ENCODE results near the gene N4BP3.
A peak's percentile ranks its signal among the peaks of the same experiment; 100 is the strongest.

The N4BP3 gene

GRCh38 chr5:178103612-178104011 is 9.7 kb upstream of the N4BP3 start:
- DNase-seq: no peak

- no peak for DNase-seq
These were observed 8.8 kb upstream of the N4BP3 start for GRCh38 chr5:178104492-178104891.

GRCh38 chr5:178106086-178106485 is 7.2 kb upstream of the N4BP3 start:
- DNase-seq: no peak

- DNase-seq: no peak
These were observed 6.6 kb upstream of the N4BP3 start for GRCh38 chr5:178106556-178107239.

- no peak for DNase-seq
These were observed 5.5 kb upstream of the N4BP3 start for GRCh38 chr5:178107756-178108310.

GRCh38 chr5:178108446-178108845 is 4.9 kb upstream of the N4BP3 start:
- DNase-seq: no peak

- DNase-seq: no peak
These were observed 4.4 kb upstream of the N4BP3 start for GRCh38 chr5:178108966-178109365.

- DNase-seq: no peak
These were observed 2.8 kb upstream of the N4BP3 start for GRCh38 chr5:178110511-178110910.

GRCh38 chr5:178111925-178112324 is 1.4 kb upstream of the N4BP3 start:
- DNase-seq: no peak

DNA sequence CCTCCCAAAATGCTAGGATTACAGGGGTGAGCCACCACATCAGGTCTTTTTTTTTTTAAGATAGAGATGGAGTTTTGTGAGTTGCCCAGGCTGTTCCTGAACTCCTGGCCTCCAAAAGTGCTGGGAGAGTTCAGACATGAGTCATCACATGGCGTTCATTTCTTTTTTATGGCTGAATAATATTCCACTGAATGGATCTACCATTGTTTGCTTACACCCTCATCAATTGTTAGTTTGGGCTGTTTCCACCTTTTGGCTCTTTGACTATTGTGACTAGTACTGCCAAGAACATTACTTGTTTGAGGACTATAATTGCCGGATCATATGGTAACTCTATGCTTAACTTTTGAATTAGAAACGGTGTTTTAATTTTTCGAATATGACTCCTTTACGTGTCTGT is 787 bp upstream of the N4BP3 start:
- DNase-seq: no peak

DNA sequence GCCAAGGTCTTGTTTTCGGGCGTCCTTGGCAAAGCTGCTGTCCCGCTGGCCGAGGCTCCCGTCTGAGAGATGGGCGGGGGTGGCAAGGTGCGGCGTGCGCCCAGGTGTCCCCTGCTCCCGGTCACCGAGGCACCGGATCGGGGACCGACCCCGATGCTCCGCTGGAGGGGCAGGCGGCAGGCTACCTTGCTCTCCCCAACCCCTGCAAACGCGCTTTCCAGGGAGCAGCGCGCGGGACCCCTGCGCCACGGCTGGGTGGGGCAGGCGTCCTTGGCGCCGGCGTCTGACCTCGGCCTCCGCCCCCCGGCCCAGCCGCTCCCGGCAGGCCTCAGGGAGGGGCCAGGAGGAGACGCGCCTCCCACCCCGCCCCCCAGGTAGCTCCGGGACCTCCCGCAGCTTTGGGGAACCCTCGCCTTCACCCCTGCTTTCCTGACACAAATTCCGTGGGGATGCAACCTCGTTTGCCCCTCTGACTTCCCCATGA is 551 bp downstream of the N4BP3 start:
- no peak for DNase-seq

DNA sequence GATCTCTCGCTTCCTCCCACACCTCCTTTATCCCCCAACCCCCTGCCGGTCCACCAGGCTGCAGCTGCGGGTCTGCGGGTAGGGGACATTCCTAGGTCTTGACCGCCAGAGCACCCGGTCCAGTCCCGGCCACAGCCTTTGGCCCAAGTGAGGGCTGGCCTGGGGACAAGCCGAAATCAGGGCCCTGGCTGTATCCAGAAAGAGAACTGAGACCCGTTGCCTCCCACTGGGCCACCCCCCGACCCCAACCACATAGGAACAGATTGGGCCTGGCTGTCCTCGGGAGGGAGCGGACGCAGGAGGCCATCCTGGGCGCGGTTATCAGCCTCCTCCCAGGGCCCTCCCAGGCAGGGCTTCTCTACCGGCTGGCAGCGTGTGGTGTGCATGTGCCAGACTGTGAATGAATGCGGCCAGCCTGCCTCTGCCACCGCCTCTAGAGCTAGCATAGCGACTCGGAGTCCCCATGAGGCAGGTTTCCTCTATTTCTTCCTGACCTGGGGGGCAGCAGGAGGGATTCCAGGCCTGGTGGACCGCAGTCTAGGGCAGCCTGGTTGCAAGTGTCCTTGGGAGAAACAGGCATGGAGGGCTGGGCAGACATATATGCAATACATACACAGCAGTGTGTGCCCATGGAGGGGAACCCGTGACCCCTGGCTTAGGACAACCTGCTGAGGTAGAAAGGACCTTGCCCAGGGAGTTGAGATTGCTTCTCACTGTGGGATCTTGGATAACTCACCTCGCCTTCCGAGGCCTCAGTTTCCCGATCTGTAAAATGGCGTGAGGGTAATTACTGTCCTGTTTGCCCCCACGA is 1.2 kb downstream of the N4BP3 start:
- peak in 2 of 5 experiments; percentile 61 to 81 for DNase-seq

GRCh38 chr5:178115136-178115813 is 1.9 kb downstream of the N4BP3 start:
- DNase-seq: peak in 1 of 5 experiments; percentile 70

- no peak for DNase-seq
These were observed 2.4 kb downstream of the N4BP3 start for GRCh38 chr5:178115814-178116142.

DNA sequence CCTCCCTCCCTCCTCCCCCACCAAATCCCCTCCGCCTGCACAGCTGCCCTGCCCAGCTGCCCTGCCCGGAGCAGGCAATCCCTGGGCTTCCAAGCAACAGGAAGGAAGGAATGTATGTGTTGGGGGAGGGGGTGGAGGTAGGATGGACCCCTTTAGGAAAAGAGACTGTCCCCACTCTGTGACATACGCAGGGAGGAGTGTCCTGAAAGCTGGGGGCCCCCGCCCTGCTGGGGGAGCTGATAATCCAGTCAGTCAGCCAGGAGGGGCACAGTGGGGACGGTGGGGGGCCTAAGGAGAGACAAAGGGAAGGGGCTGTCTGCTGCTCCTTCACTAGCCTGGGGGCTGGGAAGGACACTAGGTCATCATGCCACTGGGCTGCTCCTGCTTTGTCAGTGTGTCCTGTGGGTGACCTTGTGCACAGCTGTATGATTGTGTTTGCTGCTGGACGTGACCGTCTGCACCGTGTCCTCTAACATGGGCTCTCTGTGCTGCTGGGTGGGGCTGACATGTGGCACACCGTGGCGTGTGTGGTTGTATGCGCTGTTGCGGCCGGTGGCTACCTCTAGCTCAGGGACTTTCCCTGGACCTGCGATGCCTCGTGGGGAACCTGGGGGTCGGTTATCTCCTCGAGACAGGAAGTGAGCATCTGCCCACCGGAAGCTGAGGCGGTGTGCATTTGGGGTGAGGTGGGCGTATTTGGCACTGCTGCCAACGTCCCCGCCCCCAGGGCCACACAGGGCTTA is 3.0 kb downstream of the N4BP3 start:
- DNase-seq: peak; percentile 35 to 96 (median 59)

DNA sequence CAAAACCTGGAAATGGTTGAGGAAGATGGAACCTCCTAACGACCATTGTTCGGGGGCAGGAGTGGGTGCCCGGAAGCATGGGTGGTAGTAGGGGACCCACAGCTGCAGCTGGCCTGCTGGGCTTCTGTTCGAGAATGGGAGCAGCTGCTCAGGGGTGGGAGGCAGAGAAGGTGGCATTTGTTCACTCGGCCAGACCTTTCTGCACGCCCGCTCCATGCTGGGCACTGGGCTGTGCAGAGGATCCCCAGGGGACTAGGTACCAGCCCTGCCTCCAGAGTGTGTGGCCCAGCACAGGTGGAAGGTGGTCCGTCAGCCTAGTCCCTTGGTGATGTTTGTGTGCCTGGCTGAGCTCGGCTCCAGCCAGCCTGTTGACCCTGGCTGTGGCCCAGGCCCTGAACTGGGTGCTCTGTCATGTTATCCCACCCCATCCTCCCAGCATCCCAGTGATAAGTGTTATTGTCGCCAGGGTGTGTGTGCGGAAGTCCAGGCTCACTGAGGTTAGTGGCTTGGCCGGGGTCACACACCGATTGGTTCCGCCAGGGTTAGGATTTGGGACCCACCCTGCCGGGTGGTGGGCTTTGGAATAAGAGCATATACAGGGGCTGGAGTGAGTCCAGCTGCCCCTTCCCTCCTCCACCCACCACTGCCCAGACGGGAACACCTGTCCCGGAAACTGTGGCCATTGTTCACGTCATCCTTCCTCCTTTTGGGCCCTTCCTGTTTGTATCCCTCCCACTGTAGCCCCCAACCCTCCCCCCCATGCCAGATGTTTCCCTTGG is 4.8 kb downstream of the N4BP3 start:
- no peak for DNase-seq

DNA sequence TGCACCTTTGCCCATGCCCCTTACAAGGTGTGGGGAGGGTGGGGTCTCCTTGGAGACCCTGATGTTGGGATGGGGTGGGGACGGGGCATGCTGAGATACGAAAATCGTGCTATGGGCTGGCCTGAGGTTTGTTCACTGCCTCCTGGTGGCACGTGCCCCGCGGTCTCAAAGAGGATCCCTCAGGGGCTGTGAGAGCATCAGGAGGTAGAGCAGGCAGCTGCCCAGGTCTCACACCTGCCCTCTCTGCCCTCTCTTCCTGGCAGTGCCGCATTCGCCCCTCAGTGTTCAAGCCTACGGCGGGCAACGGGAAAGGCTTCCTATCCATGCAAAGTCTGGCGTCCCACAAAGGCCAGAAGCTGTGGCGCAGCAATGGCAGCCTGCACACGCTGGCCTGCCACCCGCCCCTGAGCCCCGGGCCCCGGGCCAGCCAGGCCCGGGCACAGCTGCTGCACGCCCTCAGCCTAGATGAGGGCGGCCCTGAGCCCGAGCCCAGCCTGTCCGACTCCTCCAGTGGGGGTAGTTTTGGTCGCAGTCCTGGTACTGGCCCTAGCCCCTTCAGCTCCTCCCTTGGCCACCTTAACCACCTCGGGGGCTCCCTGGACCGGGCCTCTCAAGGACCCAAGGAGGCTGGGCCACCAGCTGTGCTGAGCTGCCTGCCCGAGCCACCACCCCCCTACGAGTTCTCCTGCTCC is 6.7 kb downstream of the N4BP3 start:
- DNase-seq: no peak

GRCh38 chr5:178120607-178121357 is 7.5 kb downstream of the N4BP3 start:
- peak; percentile 50 to 93 (median 70) for DNase-seq

DNA sequence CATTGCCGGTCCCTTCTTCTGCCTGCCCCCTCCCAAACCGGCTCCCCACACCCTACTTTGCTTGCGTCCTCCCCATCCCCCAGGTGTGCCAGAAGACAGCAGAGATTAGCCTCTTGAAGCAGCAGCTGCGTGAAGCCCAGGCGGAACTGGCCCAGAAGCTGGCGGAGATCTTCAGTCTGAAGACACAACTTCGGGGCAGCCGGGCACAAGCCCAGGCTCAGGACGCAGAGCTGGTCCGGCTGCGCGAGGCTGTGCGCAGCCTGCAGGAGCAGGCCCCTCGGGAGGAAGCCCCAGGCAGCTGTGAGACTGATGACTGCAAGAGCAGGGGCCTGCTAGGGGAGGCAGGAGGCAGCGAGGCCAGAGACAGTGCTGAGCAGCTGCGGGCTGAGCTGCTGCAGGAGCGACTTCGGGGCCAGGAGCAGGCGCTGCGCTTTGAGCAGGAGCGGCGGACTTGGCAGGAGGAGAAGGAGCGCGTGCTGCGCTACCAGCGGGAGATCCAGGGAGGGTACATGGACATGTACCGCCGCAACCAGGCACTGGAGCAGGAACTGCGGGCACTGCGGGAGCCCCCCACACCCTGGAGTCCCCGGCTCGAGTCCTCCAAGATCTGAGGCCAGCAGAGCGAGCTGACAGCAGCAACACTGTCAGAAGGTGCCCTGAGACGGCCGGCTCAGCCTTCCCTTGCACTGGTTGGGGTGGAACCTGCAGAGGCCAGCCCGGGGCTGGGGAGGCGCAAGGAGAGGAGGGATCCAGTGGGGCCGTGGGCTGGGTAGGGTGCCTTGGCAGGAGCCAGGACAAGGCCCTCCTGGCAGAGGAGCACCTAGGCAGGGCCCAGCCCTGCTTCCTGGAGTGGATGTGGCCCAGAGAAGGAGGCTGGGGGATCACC is 8.3 kb downstream of the N4BP3 start:
- DNase-seq: no peak

All from T-helper 2 cell (primary cell).